Measurements from ENCODE around the gene FADS3.

DNA sequence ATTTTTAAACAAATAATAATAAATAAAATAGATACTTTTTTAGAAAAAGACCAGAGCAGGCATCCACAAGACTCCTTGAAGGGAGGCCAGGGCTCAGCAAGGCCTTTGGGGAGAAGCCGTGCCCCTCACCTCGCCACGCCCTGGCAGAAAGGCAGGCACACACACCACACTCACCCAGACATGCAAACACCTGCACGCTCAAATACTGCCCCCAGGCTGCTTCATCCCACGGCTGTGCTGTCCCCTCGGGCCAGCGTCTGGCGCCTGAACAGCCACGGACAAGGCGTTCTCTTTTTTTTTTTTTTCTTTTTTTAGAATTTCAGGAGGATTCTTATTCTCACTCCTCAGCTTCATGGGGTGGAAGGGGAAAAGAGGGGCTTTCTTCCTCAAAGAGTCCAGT lies 1.5 kb downstream of the FADS3 start:
- no peak for TF ChIP-seq FOXK1 (CRISPR knock-in tag; IDR thresholded peaks at IDR 0.05)
- TF ChIP-seq ATF3 (CRISPR knock-in tag; conservative IDR thresholded peaks at IDR 0.05), result no peak
- TF ChIP-seq, protein P1, sequence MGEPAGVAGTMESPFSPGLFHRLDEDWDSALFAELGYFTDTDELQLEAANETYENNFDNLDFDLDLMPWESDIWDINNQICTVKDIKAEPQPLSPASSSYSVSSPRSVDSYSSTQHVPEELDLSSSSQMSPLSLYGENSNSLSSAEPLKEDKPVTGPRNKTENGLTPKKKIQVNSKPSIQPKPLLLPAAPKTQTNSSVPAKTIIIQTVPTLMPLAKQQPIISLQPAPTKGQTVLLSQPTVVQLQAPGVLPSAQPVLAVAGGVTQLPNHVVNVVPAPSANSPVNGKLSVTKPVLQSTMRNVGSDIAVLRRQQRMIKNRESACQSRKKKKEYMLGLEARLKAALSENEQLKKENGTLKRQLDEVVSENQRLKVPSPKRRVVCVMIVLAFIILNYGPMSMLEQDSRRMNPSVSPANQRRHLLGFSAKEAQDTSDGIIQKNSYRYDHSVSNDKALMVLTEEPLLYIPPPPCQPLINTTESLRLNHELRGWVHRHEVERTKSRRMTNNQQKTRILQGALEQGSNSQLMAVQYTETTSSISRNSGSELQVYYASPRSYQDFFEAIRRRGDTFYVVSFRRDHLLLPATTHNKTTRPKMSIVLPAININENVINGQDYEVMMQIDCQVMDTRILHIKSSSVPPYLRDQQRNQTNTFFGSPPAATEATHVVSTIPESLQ (CRISPR knock-in tag; IDR thresholded peaks at IDR 0.05), result no peak
- no peak for TF ChIP-seq NFYB (CRISPR knock-in tag; conservative IDR thresholded peaks at IDR 0.05; ENCODE audit: low read depth)
- no peak for TF ChIP-seq CTCF (IDR thresholded peaks at IDR 0.05)
- no peak for TF ChIP-seq ARID4B (CRISPR knock-in tag; IDR thresholded peaks at IDR 0.05; ENCODE audit: borderline replicate concordance)
- no peak for TF ChIP-seq NR2C2 (CRISPR knock-in tag; IDR thresholded peaks at IDR 0.05)
- TF ChIP-seq, protein P2, sequence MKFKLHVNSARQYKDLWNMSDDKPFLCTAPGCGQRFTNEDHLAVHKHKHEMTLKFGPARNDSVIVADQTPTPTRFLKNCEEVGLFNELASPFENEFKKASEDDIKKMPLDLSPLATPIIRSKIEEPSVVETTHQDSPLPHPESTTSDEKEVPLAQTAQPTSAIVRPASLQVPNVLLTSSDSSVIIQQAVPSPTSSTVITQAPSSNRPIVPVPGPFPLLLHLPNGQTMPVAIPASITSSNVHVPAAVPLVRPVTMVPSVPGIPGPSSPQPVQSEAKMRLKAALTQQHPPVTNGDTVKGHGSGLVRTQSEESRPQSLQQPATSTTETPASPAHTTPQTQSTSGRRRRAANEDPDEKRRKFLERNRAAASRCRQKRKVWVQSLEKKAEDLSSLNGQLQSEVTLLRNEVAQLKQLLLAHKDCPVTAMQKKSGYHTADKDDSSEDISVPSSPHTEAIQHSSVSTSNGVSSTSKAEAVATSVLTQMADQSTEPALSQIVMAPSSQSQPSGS (CRISPR knock-in tag; IDR thresholded peaks at IDR 0.05; ENCODE audit: borderline replicate concordance, low read depth), result no peak
- TF ChIP-seq ESRRA (CRISPR knock-in tag; IDR thresholded peaks at IDR 0.05; ENCODE audit: borderline replicate concordance), result no peak
- TF ChIP-seq ZNF232 (CRISPR knock-in tag; IDR thresholded peaks at IDR 0.05), result no peak
- no peak for TF ChIP-seq SP1 (CRISPR knock-in tag; conservative IDR thresholded peaks at IDR 0.05)
- no peak for TF ChIP-seq ZBTB21 (CRISPR knock-in tag; IDR thresholded peaks at IDR 0.05; ENCODE audit: borderline replicate concordance)
- TF ChIP-seq, protein P3, sequence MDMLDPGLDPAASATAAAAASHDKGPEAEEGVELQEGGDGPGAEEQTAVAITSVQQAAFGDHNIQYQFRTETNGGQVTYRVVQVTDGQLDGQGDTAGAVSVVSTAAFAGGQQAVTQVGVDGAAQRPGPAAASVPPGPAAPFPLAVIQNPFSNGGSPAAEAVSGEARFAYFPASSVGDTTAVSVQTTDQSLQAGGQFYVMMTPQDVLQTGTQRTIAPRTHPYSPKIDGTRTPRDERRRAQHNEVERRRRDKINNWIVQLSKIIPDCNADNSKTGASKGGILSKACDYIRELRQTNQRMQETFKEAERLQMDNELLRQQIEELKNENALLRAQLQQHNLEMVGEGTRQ (CRISPR knock-in tag; IDR thresholded peaks at IDR 0.05), result no peak
